ENCODE data around the gene CD3G. TPM values are rescaled to one million over a fixed set of nuclear protein-coding genes. Genes with fewer than 3 reads are reported as not detected.

CD3G gene
- polyA plus RNA-seq, 1 experiment: not detected

GRCh38 chr11:118342503-118343161, 1.5 kb upstream of the CD3G start, which contains the start of gene CD3D:
CD3D (minus strand) TSS chr11:118342705; CDS start chr11:118342607, 98 bp downstream.
- H3K36me3 ChIP-seq (ENCODE audit: control insufficient read depth, insufficient read depth, low read length): no peaks in the 10 kb centered on the region
- no peak for TF ChIP-seq CTCF (IDR thresholded peaks at IDR 0.05; ENCODE audit: insufficient read depth, low read depth, low read length)
- peaks cover 3% of the 10 kb centered on the region; the same call in 1 of the 2 replicates for H3K27me3 ChIP-seq (ENCODE audit: control insufficient read depth, insufficient read depth, low read length)
- ChIA-PET CTCF (no interaction called here), POLR2A (no interaction called here)
- no peak within 1 kb of the TSS for H3K4me3 ChIP-seq (ENCODE audit: low read depth, low read length)
- no peak for DNase-seq (ENCODE audit: low read depth)

DNA sequence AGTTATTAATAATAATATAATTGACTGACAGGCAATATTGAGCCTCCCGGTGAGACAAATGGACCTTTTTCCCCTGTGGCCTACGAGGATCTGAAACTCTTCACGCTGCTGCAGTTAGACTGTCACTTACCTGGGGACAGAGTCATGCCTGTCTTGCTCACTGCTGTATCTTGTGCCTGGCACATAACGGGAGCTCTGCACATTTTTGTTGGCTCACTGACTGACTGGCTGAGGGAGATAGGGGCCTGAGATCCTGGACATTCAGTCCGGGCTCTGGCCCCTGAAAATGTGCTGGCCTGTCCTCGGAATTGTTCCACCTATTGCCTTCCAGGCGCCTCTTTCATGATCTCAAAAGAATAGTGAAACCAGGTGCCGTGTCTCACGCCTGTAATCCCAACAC, 896 bp upstream of the CD3G start:
- CTCF ChIA-PET: no interaction called here
- no peaks in the 10 kb centered on the region for H3K36me3 ChIP-seq (ENCODE audit: control insufficient read depth, insufficient read depth, low read length)
- peaks cover 4% of the 10 kb centered on the region; the same call in 1 of the 2 replicates for H3K27me3 ChIP-seq (ENCODE audit: control insufficient read depth, insufficient read depth, low read length)
- POLR2A ChIA-PET: no interaction called here
- no peak for DNase-seq (ENCODE audit: low read depth)
- no peak overlapping the region for H3K4me3 ChIP-seq (ENCODE audit: low read depth, low read length)
- no peak for TF ChIP-seq CTCF (IDR thresholded peaks at IDR 0.05; ENCODE audit: insufficient read depth, low read depth, low read length)

DNA sequence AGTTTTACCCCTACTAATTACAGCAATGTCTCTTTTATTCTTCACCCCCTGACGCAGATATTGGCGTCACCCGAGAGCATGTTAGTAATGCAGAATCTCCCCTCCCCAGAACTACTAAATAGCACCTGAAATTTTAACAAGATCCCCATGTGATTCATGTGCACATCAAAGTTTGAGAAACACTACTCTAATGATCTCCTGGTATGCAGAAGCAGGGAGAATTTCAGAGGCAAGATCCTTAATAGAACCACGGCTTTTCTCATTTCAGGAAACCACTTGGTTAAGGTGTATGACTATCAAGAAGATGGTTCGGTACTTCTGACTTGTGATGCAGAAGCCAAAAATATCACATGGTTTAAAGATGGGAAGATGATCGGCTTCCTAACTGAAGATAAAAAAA, 5.3 kb downstream of the CD3G start:
- POLR2A ChIA-PET: no interaction called here
- Histone ChIP-seq H3K4me3 (ENCODE audit: low read depth, low read length) (no peak overlapping the region), H3K27me3 (ENCODE audit: control insufficient read depth, insufficient read depth, low read length) (peaks cover 5% of the 10 kb centered on the region; the same call in 1 of the 2 replicates), H3K36me3 (ENCODE audit: control insufficient read depth, insufficient read depth, low read length) (no peaks in the 10 kb centered on the region)
- no peak for DNase-seq (ENCODE audit: low read depth)
- CTCF ChIA-PET: interaction anchor here (1.2 kb wide), 1 partner anchor 151 kb away, joined by 3 read pairs; no protein-coding TSS in a partner anchor
- TF ChIP-seq CTCF (IDR thresholded peaks at IDR 0.05; ENCODE audit: insufficient read depth, low read depth, low read length): no peak

- no peak overlapping the region for H3K4me3 ChIP-seq (ENCODE audit: low read depth, low read length)
- peak; percentile 47 for TF ChIP-seq CTCF (IDR thresholded peaks at IDR 0.05; ENCODE audit: insufficient read depth, low read depth, low read length)
- ChIA-PET POLR2A (no interaction called here), CTCF (interaction anchor here (0.7 to 2.9 kb wide), 7 partner anchors 9 to 334 kb away, joined by 3 to 13 read pairs (median 3); partner anchors contain the start of gene CD3G)
- peaks cover 4% of the 10 kb centered on the region; the same call in 1 of the 2 replicates for H3K27me3 ChIP-seq (ENCODE audit: control insufficient read depth, insufficient read depth, low read length)
- no peaks in the 10 kb centered on the region for H3K36me3 ChIP-seq (ENCODE audit: control insufficient read depth, insufficient read depth, low read length)
- DNase-seq (ENCODE audit: low read depth): no peak
These were observed 9.1 kb downstream of the CD3G start for GRCh38 chr11:118353084-118353710.

GRCh38 chr11:118358071-118358470, 13.9 kb downstream of the CD3G start:
- DNase-seq (ENCODE audit: low read depth): no peak
- Histone ChIP-seq H3K27me3 (ENCODE audit: control insufficient read depth, insufficient read depth, low read length) (no peaks in the 10 kb centered on the region), H3K4me3 (ENCODE audit: low read depth, low read length) (no peak overlapping the region), H3K36me3 (ENCODE audit: control insufficient read depth, insufficient read depth, low read length) (no peaks in the 10 kb centered on the region)
- ChIA-PET POLR2A (no interaction called here), CTCF (interaction anchor here (1.5 kb wide), 1 partner anchor 82 kb away, joined by 3 read pairs; no protein-coding TSS in a partner anchor)
- no peak for TF ChIP-seq CTCF (IDR thresholded peaks at IDR 0.05; ENCODE audit: insufficient read depth, low read depth, low read length)

Data from BJ (cell line).